CD4-positive, CD25-positive, alpha-beta regulatory T cell (primary cell): Measurements from ENCODE around the gene CCDC28B. TPM values are rescaled to one million over a fixed set of nuclear protein-coding genes. Genes with fewer than 3 reads are reported as not detected.

Experiments
- ATAC-seq, 2 donors: fragments of 150-1000 bp; cut with Tn5 transposase; one replicate each; pipeline ENCODE4 v1.10.0; 2021; ENCODE audit warnings: low read depth in 2 of 2, moderate number of reproducible peaks in 2 of 2, moderate library complexity in 1 of 2
- DNase-seq, 3 donors: peaks; one replicate each; pipeline versions ENCODE4 v3.0.0 to v3.0.0-alpha.2; 2012 to 2022; ENCODE audit warnings: mixed read lengths in 1 of 3
- H3K27ac ChIP-seq: one replicate; pipeline ENCODE4 v1.7.0; 2013; ENCODE audit warnings: mild to moderate bottlenecking, low read length; ENCODE audit not compliant: insufficient read depth, poor library complexity, severe bottlenecking
- H3K27me3 ChIP-seq: one replicate; pipeline ENCODE4 v1.7.0; 2013; ENCODE audit warnings: low read length; ENCODE audit not compliant: control insufficient read depth, insufficient read depth
- H3K36me3 ChIP-seq: one replicate; pipeline ENCODE4 v1.7.0; 2013; ENCODE audit warnings: mild to moderate bottlenecking, low read length, moderate library complexity; ENCODE audit not compliant: control insufficient read depth, insufficient read depth
- H3K4me1 ChIP-seq: 2 replicates; pipeline ENCODE4 v1.7.0; 2013; ENCODE audit warnings: mild to moderate bottlenecking, low read length; ENCODE audit not compliant: insufficient read depth, control insufficient read depth, poor library complexity, severe bottlenecking
- H3K4me3 ChIP-seq: one replicate; pipeline ENCODE4 v1.7.0; 2013; ENCODE audit warnings: low read depth, mild to moderate bottlenecking, low read length, moderate library complexity
- H3K9me3 ChIP-seq, 2 experiments: 1 replicate in 1 of 2; 2 replicates in 1 of 2; pipeline ENCODE4 v1.7.0; 2013; ENCODE audit warnings: low read length in 2 of 2, mild to moderate bottlenecking in 1 of 2, moderate library complexity in 1 of 2; ENCODE audit not compliant: control insufficient read depth in 2 of 2
- H3K27ac Mint-ChIP-seq, 3 donors: one replicate each; pipeline ENCODE4 v1.8.0; 2020 to 2022; ENCODE audit warnings: mild to moderate bottlenecking in 3 of 3, mixed read lengths in 3 of 3, moderate library complexity in 2 of 3
- H3K27me3 Mint-ChIP-seq: one replicate; pipeline ENCODE4 v1.8.0; 2022; ENCODE audit warnings: mild to moderate bottlenecking, mixed read lengths
- H3K36me3 Mint-ChIP-seq: one replicate; pipeline ENCODE4 v1.8.0; 2020; ENCODE audit warnings: mixed read lengths
- H3K4me1 Mint-ChIP-seq, 4 donors: one replicate each; pipeline ENCODE4 v1.8.0; 2020 to 2022; ENCODE audit warnings: mixed read lengths in 4 of 4, mild to moderate bottlenecking in 1 of 4
- H3K4me3 Mint-ChIP-seq, 4 donors: one replicate each; pipeline ENCODE4 v1.8.0; 2020 to 2022; ENCODE audit warnings: mild to moderate bottlenecking in 4 of 4, mixed read lengths in 4 of 4, moderate library complexity in 3 of 4
- H3K9me3 Mint-ChIP-seq, 7 donors: one replicate each; pipeline ENCODE4 v1.8.0; 2020 to 2022; ENCODE audit warnings: mixed read lengths in 7 of 7, mild to moderate bottlenecking in 3 of 7, moderate library complexity in 2 of 7
- polyA plus RNA-seq, 4 donors: library from polyadenylated mRNA; unstranded; fragments of 300-500 nt; fragmentation: Illumina TruSeq; gene quantifications; one replicate each; pipeline ENCODE4 v1.2.3, GENCODE V29; 2021
- total RNA-seq: library from RNA; stranded (reverse); gene quantifications from one replicate; pipeline ENCODE4 v1.2.3, GENCODE V29; 2022

Gene CCDC28B
- total and polyA plus RNA-seq, 5 donors from 2014 or later = 10.3 to 15.5 (median 14.1) TPM

DNA sequence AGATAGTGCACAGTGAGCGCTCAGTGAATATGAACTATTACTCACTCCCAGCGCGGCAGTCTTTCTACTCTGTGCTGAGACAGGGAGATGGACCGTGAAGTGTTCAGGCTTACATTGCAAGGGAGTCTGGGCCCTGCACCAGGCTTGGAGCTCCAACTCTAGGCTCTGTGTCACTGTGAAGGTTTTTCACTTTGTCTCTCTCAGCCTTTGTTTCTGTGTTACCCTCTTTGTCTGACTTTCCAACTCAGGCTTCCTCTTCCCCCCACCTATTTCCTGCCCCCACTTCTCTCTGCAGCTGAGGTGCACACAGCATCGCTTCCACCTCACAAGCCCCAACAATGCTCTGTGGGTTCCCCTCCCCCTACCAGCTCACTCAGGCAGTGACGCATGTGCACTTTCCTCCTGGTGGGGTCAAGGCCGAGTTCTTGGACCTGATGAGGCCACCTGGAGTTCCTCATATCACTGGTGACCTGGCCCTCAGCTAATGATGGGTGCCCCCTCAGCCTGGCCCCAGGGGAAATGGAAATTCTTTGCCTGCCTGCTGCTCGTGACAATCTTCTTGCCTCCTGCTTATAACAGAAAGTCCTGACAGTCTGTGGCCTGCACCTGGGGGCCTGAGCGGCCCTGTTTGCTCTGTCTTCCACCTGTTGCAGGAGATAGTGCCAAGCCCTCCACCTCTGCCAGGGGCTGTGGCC, 49.6 kb downstream of the CCDC28B start:
- peak; percentile 81 to 84 for ATAC-seq
- Mint-ChIP-seq H3K4me1 (peaks cover 9 to 56% (median 30%) of the 10 kb centered on the region in 4 donors), H3K4me3 (peak overlapping the region; percentile 97 to 100 (median 99)), H3K27ac (peak overlapping the region; percentile 99 to 100 (median 99)), H3K27me3 (no peaks in the 10 kb centered on the region), H3K36me3 (peaks cover 24% of the 10 kb centered on the region), H3K9me3 (peaks cover 0 to 5% (median 0%) of the 10 kb centered on the region in 7 donors)
- Histone ChIP-seq H3K4me1 (peaks cover 69% of the 10 kb centered on the region), H3K9me3 (no peaks in the 10 kb centered on the region), H3K27ac (peak overlapping the region; percentile 94), H3K4me3 (peak overlapping the region; percentile 99), H3K36me3 (no peaks in the 10 kb centered on the region), H3K27me3 (no peaks in the 10 kb centered on the region)
- peak; percentile 75 to 95 (median 89) for DNase-seq

DNA sequence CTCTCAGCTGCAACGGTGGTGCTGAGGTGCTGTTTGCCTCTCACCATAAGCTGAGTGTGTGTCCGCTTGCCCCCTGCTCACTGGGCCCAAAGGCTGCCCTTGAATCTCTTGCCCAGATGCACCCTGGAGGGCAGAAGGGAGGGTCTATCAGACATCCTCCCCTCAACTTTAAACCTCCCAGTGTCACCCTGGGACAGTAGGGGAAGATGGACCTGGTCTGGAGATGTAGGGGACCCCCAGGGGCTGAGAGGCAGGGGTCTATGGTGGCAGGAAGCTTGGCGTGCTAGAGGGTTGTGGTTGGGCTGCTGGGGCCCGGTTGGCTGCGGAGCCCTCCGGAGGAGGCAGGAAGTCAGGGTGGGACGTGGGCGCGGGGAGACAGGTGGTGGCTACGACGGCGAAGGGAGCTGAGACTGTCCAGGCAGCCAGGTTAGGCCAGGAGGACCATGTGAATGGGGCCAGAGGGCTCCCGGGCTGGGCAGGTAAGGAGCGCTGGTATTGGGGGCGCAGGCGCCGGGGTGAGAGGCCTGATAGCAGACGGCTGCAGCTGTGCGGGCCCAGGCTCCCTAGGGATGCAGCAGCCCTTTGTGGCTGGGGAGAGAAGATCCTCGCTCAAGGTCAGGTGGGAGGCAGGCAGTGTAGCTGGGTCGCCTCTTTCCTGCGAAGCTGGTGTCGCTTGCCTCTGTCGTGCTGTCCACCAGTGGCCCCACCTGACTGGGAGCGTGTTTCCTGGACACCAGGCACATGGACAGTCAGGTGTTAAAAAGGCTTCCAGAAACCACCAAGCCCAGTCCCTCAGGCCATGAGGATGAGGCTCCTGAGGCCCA, 50.7 kb downstream of the CCDC28B start, which contains the start of gene LCK:
Gene LCK, plus strand, starts transcription at position 373 of the 824 bp plus-strand sequence. CDS start 23,065 bp downstream, outside the sequence.
- DNase-seq (peak; percentile 40 to 87 (median 67)), ATAC-seq (peak; percentile 21 to 35)
- H3K27me3 Mint-ChIP-seq = no peaks in the 10 kb centered on the region
- H3K9me3 Mint-ChIP-seq = peaks cover 0 to 5% (median 0%) of the 10 kb centered on the region in 7 donors
- Histone ChIP-seq H3K4me1 (peaks cover 80% of the 10 kb centered on the region), H3K27ac (peak within 1 kb of the TSS; percentile 94), H3K27me3 (no peaks in the 10 kb centered on the region), H3K9me3 (no peaks in the 10 kb centered on the region), H3K36me3 (no peaks in the 10 kb centered on the region), H3K4me3 (peak within 1 kb of the TSS; percentile 99)
- peak within 1 kb of the TSS; percentile 99 to 100 (median 99) for H3K27ac Mint-ChIP-seq
- H3K4me1 Mint-ChIP-seq = peaks cover 13 to 56% (median 32%) of the 10 kb centered on the region in 4 donors
- H3K36me3 Mint-ChIP-seq = peaks cover 24% of the 10 kb centered on the region
- peak within 1 kb of the TSS; percentile 97 to 100 (median 99) for H3K4me3 Mint-ChIP-seq

Other genes with a start within 250 kb of the CCDC28B start
- gene KHDRBS1, start 186.7 kb upstream of the CCDC28B start, total RNA-seq = 100 TPM
- 100 to 1,000 TPM in 1 of 4 donors, 10 to 100 TPM in 3; 97.1 to 117 (median 99.4) TPM for gene KHDRBS1, start 186.7 kb upstream of the CCDC28B start, polyA plus RNA-seq
- gene TMEM39B, start 127.7 kb upstream of the CCDC28B start, total RNA-seq = 13.1 TPM
- gene TMEM39B, start 127.7 kb upstream of the CCDC28B start, polyA plus RNA-seq = 1 to 10 TPM; 2.3 to 3.6 (median 2.6) TPM
- 56.1 TPM for gene KPNA6, start 92.5 kb upstream of the CCDC28B start, total RNA-seq
- 10 to 100 TPM; 22.7 to 29.3 (median 26.4) TPM for gene KPNA6, start 92.5 kb upstream of the CCDC28B start, polyA plus RNA-seq
- gene TXLNA, start 20.9 kb upstream of the CCDC28B start, total RNA-seq = 30.9 TPM
- 10 to 100 TPM; 22.4 to 30.0 (median 24.0) TPM for gene TXLNA, start 20.9 kb upstream of the CCDC28B start, polyA plus RNA-seq
- gene IQCC, start 5.1 kb downstream of the CCDC28B start, total RNA-seq = 2.7 TPM
- 1 to 10 TPM in 3 of 4 donors, under 1 TPM in 1; 0.68 to 1.8 (median 1.5) TPM for gene IQCC, start 5.1 kb downstream of the CCDC28B start, polyA plus RNA-seq
- not detected for gene DCDC2B, start 8.5 kb downstream of the CCDC28B start, total RNA-seq
- gene DCDC2B, start 8.5 kb downstream of the CCDC28B start, polyA plus RNA-seq = under 1 TPM in 1 of 4 donors, not detected in 3; 0.09 TPM
- gene TMEM234, start 21.8 kb downstream of the CCDC28B start, total RNA-seq = 14.2 TPM
- 1 to 10 TPM; 4.6 to 6.2 (median 5.5) TPM for gene TMEM234, start 21.8 kb downstream of the CCDC28B start, polyA plus RNA-seq
- gene EIF3I, start 21.8 kb downstream of the CCDC28B start, total RNA-seq = 123 TPM
- gene EIF3I, start 21.8 kb downstream of the CCDC28B start, polyA plus RNA-seq = 100 to 1,000 TPM; 191 to 216 (median 204) TPM
- gene FAM167B, start 46.6 kb downstream of the CCDC28B start, total RNA-seq = 0.44 TPM
- not detected for gene FAM167B, start 46.6 kb downstream of the CCDC28B start, polyA plus RNA-seq
- gene LCK, start 50.7 kb downstream of the CCDC28B start, total RNA-seq = 388 TPM
- 1,000 to 10,000 TPM in 2 of 4 donors, 100 to 1,000 TPM in 2; 968 to 1,114 (median 1,027) TPM for gene LCK, start 50.7 kb downstream of the CCDC28B start, polyA plus RNA-seq
- 98.2 TPM for gene HDAC1, start 91.5 kb downstream of the CCDC28B start, total RNA-seq
- 100 to 1,000 TPM; 132 to 150 (median 147) TPM for gene HDAC1, start 91.5 kb downstream of the CCDC28B start, polyA plus RNA-seq
- gene MARCKSL1, start 135.6 kb downstream of the CCDC28B start, total RNA-seq = 27.5 TPM
- gene MARCKSL1, start 135.6 kb downstream of the CCDC28B start, polyA plus RNA-seq = 10 to 100 TPM; 34.4 to 59.4 (median 48.7) TPM
- gene FAM229A, start 161.9 kb downstream of the CCDC28B start, total RNA-seq = 43.2 TPM
- gene FAM229A, start 161.9 kb downstream of the CCDC28B start, polyA plus RNA-seq = under 1 TPM in 2 of 4 donors, not detected in 2; 0.14 to 0.31 TPM
- 0.76 TPM for gene TSSK3, start 161.9 kb downstream of the CCDC28B start, total RNA-seq
- 1 to 10 TPM in 2 of 4 donors, not detected in 2; 1.1 to 1.9 TPM for gene TSSK3, start 161.9 kb downstream of the CCDC28B start, polyA plus RNA-seq
- gene BSDC1, start 193.8 kb downstream of the CCDC28B start, total RNA-seq = 198 TPM
- gene BSDC1, start 193.8 kb downstream of the CCDC28B start, polyA plus RNA-seq = 10 to 100 TPM; 27.3 to 45.4 (median 40.1) TPM